Panc1 (cell line): ENCODE data around the gene DNAH6. TPM values are rescaled to one million over a fixed set of nuclear protein-coding genes. Genes with fewer than 3 reads are reported as not detected.

Experiments used
- ATAC-seq: fragments of 200-7000 bp; cut with Tn5 transposase; 2 replicates; pipeline ENCODE4 v1.9.1; 2020; ENCODE audit warnings: mild to moderate bottlenecking, moderate library complexity
- BruUV-seq: library from RNA; stranded (reverse); fragments of 400-500 nt; replicated peaks from 2 replicates; lab custom pipeline; 2021; lab: Mats Ljungman, UMichigan
- CTCF ChIA-PET: fragments of 300-600 bp; sonication (Branson Sonifier 250); formaldehyde crosslinking; loops from one replicate; lab custom pipeline; 2022; ENCODE audit warnings: antibody characterized with exemption; lab: Charles Lee
- POLR2A ChIA-PET: fragments of 300-600 bp; sonication (Branson Sonifier 250); formaldehyde crosslinking; loops from one replicate; lab custom pipeline; 2022; ENCODE audit warnings: antibody characterized with exemption; lab: Charles Lee
- DNase-seq: peaks from one replicate; pipeline ENCODE4 v3.0.0-alpha.2; 2010; ENCODE audit warnings: low read depth, low spot score
- H3K27ac ChIP-seq: 2 replicates; pipeline ENCODE4 v1.5.1; 2011; ENCODE audit warnings: mild to moderate bottlenecking, low read length, inconsistent platforms
- H3K27me3 ChIP-seq: fragments of 200-500 bp; sonication (Bioruptor generic); 2 replicates; pipeline ENCODE4 v1.6.0; 2014; ENCODE audit warnings: low read length, inconsistent platforms; ENCODE audit not compliant: control insufficient read depth, insufficient read depth
- H3K36me3 ChIP-seq: fragments of 200-500 bp; sonication (Bioruptor generic); 2 replicates; pipeline ENCODE4 v1.5.1; 2014; ENCODE audit warnings: inconsistent platforms, mild to moderate bottlenecking, low read length, moderate library complexity; ENCODE audit not compliant: control insufficient read depth, insufficient read depth
- H3K4me1 ChIP-seq: 2 replicates; pipeline ENCODE4 v1.5.1; 2011; ENCODE audit warnings: inconsistent platforms, mild to moderate bottlenecking, low read length, moderate library complexity; ENCODE audit not compliant: control insufficient read depth, insufficient read depth
- H3K4me3 ChIP-seq, 2 experiments: 2 replicates each; pipeline ENCODE4 v1.5.1; 2011 to 2012; ENCODE audit warnings: low read depth in 2 of 2, low read length in 2 of 2, mild to moderate bottlenecking in 2 of 2, inconsistent platforms in 1 of 2, moderate library complexity in 1 of 2
- H3K9me3 ChIP-seq: fragments of 200-500 bp; sonication (Bioruptor generic); 2 replicates; pipeline ENCODE4 v1.5.1; 2014; ENCODE audit warnings: low read depth, mild to moderate bottlenecking, inconsistent platforms, low read length, moderate library complexity; ENCODE audit not compliant: control insufficient read depth, insufficient read depth
- CTCF ChIP-seq: fragments of 450-650 bp; IDR thresholded peaks from 2 replicates; pipeline ENCODE4 v1.5.1; 2017; ENCODE audit warnings: mild to moderate bottlenecking
- POLR2AphosphoS5 ChIP-seq: IDR thresholded peaks from 2 replicates; pipeline ENCODE4 v1.6.1; 2012; ENCODE audit warnings: mild to moderate bottlenecking, low read depth, low read length, moderate library complexity
- REST ChIP-seq, 2 experiments: IDR thresholded peaks; 2 replicates each; pipeline ENCODE4 v1.6.1; 2011 to 2012; ENCODE audit warnings: low read depth in 2 of 2, control low read depth in 1 of 2, low read length in 1 of 2, mild to moderate bottlenecking in 1 of 2, moderate library complexity in 1 of 2; ENCODE audit not compliant: insufficient read depth in 1 of 2
- SIN3A ChIP-seq: IDR thresholded peaks from 2 replicates; pipeline ENCODE4 v1.6.1; 2012; ENCODE audit warnings: low read depth, mild to moderate bottlenecking, low read length, moderate library complexity, borderline replicate concordance; ENCODE audit not compliant: insufficient read depth
- TCF7L2 ChIP-seq: IDR thresholded peaks from 2 replicates; pipeline ENCODE4 v1.6.1; 2011; ENCODE audit warnings: mild to moderate bottlenecking, low read depth, low read length, inconsistent platforms
- in situ Hi-C: cut with HindIII; loops from 2 replicates; pipeline ENCODE4 v1.10.0; 2016; ENCODE audit warnings: low sequenced_read_pairs, low pct_unique_long_range_greater_than_20kb
- intact Hi-C: fragments of 100-400 bp; cut with micrococcal nuclease; formaldehyde crosslinking; loops from one replicate; pipeline ENCODE4 v1.10.0; 2022; ENCODE audit not compliant: unreplicated experiment
- total RNA-seq: library from RNA; stranded (reverse); gene quantifications from one replicate; pipeline ENCODE4 v1.2.1, GENCODE V29; 2021; ENCODE audit not compliant: unreplicated experiment

DNAH6 gene
- total RNA-seq, 1 experiment from 2014 or later, result 0.26 TPM

- TF ChIP-seq REST (IDR thresholded peaks at IDR 0.05; ENCODE audit: insufficient read depth in 1 of 2, low read depth in 2 of 2, low read length in 1 of 2), result no peak
- H3K36me3 ChIP-seq, result no peaks in the 10 kb centered on the region
- no peak overlapping the region for H3K27ac ChIP-seq
- BruUV-seq, result no TSS peak
- H3K4me1 ChIP-seq, result no peaks in the 10 kb centered on the region
- in situ Hi-C loops (no loop called here), intact Hi-C loops (no loop called here)
- no peak overlapping the region for H3K4me3 ChIP-seq
- DNase-seq, result no peak
- POLR2A ChIA-PET, result no interaction called here
- CTCF ChIA-PET, result no interaction called here
- no peaks in the 10 kb centered on the region for H3K27me3 ChIP-seq
- no peak for ATAC-seq
- no peaks in the 10 kb centered on the region; the same call in 1 of the 2 replicates for H3K9me3 ChIP-seq
These were observed 43.5 kb downstream of the DNAH6 start for GRCh38 chr2:84559838-84560237.

GRCh38 chr2:84579661-84580060 lies 63.4 kb downstream of the DNAH6 start:
- intact Hi-C loops (no loop called here), in situ Hi-C loops (no loop called here)
- Histone ChIP-seq H3K36me3 (no peaks in the 10 kb centered on the region), H3K4me3 (no peak overlapping the region), H3K27me3 (no peaks in the 10 kb centered on the region), H3K4me1 (no peaks in the 10 kb centered on the region), H3K27ac (no peak overlapping the region), H3K9me3 (no peaks in the 10 kb centered on the region)
- ATAC-seq, result no peak
- DNase-seq, result no peak
- CTCF ChIA-PET, result no interaction called here
- TF ChIP-seq POLR2AphosphoS5 (no peak), TCF7L2 (no peak), CTCF (no peak), REST (IDR thresholded peaks at IDR 0.05; ENCODE audit: insufficient read depth in 1 of 2, low read depth in 2 of 2, low read length in 1 of 2) (no peak), SIN3A (no peak)
- POLR2A ChIA-PET, result interaction anchor here (0.7 kb wide), 1 partner anchor 29 kb away, joined by 3 read pairs; no protein-coding TSS in a partner anchor
- BruUV-seq, result no TSS peak
